Hepatocyte (in vitro differentiated cells): Measurements from ENCODE around the gene DAB2. TPM values are rescaled to one million over a fixed set of nuclear protein-coding genes. Genes with fewer than 3 reads are reported as not detected.
A peak's percentile ranks its signal among the peaks of the same experiment; 100 is the strongest.

Experiments used
- DNase-seq: peaks from one replicate; pipeline ENCODE4 v3.0.0-alpha.2; 2016; ENCODE audit warnings: low spot score
- H2AFZ ChIP-seq: fragments of 200-600 bp; sonication (generic); 2 replicates; pipeline ENCODE4 v1.6.0; 2016; ENCODE audit warnings: antibody characterized with exemption, mild to moderate bottlenecking
- H3K27ac ChIP-seq: fragments of 200-600 bp; sonication (generic); 2 replicates; pipeline ENCODE4 v1.5.1; 2016; ENCODE audit warnings: mild to moderate bottlenecking
- H3K27me3 ChIP-seq: fragments of 200-600 bp; sonication (generic); 2 replicates; pipeline ENCODE4 v1.6.1; 2016
- H3K36me3 ChIP-seq: fragments of 200-600 bp; sonication (generic); replicated peaks from 2 replicates; pipeline ENCODE4 v1.5.1; 2016; ENCODE audit warnings: low read depth; ENCODE audit not compliant: insufficient read depth
- H3K4me1 ChIP-seq: fragments of 200-600 bp; sonication (generic); 2 replicates; pipeline ENCODE4 v1.5.1; 2016; ENCODE audit warnings: mild to moderate bottlenecking, moderate library complexity; ENCODE audit not compliant: insufficient read depth
- H3K4me2 ChIP-seq: fragments of 200-600 bp; sonication (generic); 2 replicates; pipeline ENCODE4 v1.6.0; 2016
- H3K4me3 ChIP-seq: fragments of 200-600 bp; sonication (generic); 2 replicates; pipeline ENCODE4 v1.5.1; 2016; ENCODE audit warnings: mild to moderate bottlenecking
- H3K79me2 ChIP-seq: fragments of 200-600 bp; sonication (generic); 2 replicates; pipeline ENCODE4 v1.6.0; 2017; ENCODE audit warnings: mild to moderate bottlenecking
- H3K9me2 ChIP-seq: fragments of 200-600 bp; sonication (generic); replicated peaks from 2 replicates; pipeline ENCODE4 v1.6.0; 2017; ENCODE audit warnings: mild to moderate bottlenecking; ENCODE audit not compliant: insufficient read depth
- H3K9me3 ChIP-seq: fragments of 200-600 bp; sonication (generic); 2 replicates; pipeline ENCODE4 v1.5.1; 2016; ENCODE audit warnings: low read depth, mild to moderate bottlenecking
- H4K20me1 ChIP-seq: fragments of 200-600 bp; sonication (generic); 2 replicates; pipeline ENCODE4 v1.6.0; 2016; ENCODE audit warnings: mild to moderate bottlenecking; ENCODE audit not compliant: insufficient read depth, poor library complexity, severe bottlenecking
- EZH2 ChIP-seq: fragments of 200-600 bp; sonication (generic); IDR thresholded peaks from 2 replicates; pipeline ENCODE4 v1.6.1; 2016; ENCODE audit warnings: antibody characterized with exemption, mild to moderate bottlenecking, borderline replicate concordance
- EZH2phosphoT487 ChIP-seq: fragments of 200-600 bp; sonication (generic); IDR thresholded peaks from one replicate; pipeline ENCODE4 v1.6.1; 2018; ENCODE audit warnings: antibody characterized with exemption, mild to moderate bottlenecking, low read depth, moderate library complexity; ENCODE audit not compliant: unreplicated experiment, severe bottlenecking
- WGBS: methylation state at CpG from one replicate; pipeline ENCODE4 v1.1.6; 2016; ENCODE audit warnings: low lambda C conversion rate; ENCODE audit errors: missing lambda C conversion rate; 5-methylcytosine and 5-hydroxymethylcytosine counted together
- polyA plus RNA-seq: library from polyadenylated mRNA; unstranded; fragments of >200 nt; fragmentation: Nextera tagmentation; extraction: Ambion mirVana; gene quantifications from 2 replicates; pipeline ENCODE4 v1.2.1, GENCODE V29; 2016
- total RNA-seq: library from RNA; depleted of rRNA; stranded (reverse); fragments of >200 nt; gene quantifications from 2 replicates; pipeline ENCODE4 v1.2.3, GENCODE V29; 2014
- TF ChIP-seq, protein P1 (sequence below): fragments of 200-600 bp; sonication (generic); IDR thresholded peaks from 2 replicates; pipeline ENCODE4 v1.5.1; 2016; ENCODE audit warnings: antibody characterized with exemption, mild to moderate bottlenecking; ENCODE audit not compliant: poor library complexity

Gene DAB2
- total and polyA plus RNA-seq, 2 experiments from 2014 or later = 98.9 to 130 TPM

DNA sequence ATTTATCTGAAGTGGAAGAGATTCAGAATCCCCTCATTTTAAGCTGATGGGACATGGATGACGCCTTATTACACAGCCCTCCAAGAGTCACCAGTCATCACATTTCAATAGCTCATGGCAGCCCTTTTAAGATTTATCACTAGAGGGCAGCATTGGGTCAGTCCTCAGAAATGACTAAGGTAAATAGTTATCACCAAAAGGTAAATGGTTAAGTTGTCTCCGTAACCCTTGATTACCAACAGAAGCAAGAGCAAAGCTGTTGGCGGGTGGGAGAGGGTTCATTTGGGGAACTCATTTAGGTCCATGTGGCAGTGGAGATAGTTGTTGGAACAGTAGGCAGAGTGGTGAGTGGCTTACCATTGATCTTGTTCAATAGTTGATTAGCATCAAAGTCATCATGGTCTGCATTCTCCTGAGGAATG lies 48.5 kb downstream of the DAB2 start:
- 37% methylated on average over 3 of the region's 3 CpGs for WGBS
- Histone ChIP-seq H3K9me3 (no peaks in the 10 kb centered on the region), H2AFZ (no peak overlapping the region), H3K79me2 (no peaks in the 10 kb centered on the region), H4K20me1 (no peaks in the 10 kb centered on the region), H3K27me3 (no peaks in the 10 kb centered on the region), H3K4me2 (no peak overlapping the region), H3K4me1 (peaks cover 6% of the 10 kb centered on the region), H3K9me2 (no peaks in the 10 kb centered on the region), H3K4me3 (no peak overlapping the region), H3K36me3 (peaks cover 4% of the 10 kb centered on the region), H3K27ac (no peak overlapping the region)
- TF ChIP-seq EZH2 = no peak
- no peak for TF ChIP-seq EZH2phosphoT487
- TF ChIP-seq, protein P1, sequence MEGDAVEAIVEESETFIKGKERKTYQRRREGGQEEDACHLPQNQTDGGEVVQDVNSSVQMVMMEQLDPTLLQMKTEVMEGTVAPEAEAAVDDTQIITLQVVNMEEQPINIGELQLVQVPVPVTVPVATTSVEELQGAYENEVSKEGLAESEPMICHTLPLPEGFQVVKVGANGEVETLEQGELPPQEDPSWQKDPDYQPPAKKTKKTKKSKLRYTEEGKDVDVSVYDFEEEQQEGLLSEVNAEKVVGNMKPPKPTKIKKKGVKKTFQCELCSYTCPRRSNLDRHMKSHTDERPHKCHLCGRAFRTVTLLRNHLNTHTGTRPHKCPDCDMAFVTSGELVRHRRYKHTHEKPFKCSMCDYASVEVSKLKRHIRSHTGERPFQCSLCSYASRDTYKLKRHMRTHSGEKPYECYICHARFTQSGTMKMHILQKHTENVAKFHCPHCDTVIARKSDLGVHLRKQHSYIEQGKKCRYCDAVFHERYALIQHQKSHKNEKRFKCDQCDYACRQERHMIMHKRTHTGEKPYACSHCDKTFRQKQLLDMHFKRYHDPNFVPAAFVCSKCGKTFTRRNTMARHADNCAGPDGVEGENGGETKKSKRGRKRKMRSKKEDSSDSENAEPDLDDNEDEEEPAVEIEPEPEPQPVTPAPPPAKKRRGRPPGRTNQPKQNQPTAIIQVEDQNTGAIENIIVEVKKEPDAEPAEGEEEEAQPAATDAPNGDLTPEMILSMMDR = peak; percentile 76
- DNase-seq = peak; percentile 69

DNA sequence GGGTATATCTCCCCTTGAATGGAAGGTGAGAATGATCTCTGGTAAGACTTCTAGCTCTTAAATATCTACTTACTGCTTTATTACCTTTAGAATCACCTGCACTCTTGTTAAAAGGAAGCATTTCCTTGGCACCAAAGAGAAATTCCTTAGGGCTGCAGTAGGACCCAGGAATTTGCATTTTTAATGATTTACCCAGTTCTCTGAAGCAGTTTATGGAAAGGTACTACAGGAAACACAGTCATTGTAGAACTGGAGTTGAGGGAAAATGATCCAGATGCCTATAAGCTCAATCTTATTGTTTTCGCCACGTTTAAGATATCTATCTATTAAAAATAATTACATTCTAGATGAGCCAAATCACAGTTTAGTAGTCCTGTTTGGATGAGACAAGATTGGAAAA lies 51.0 kb downstream of the DAB2 start:
- Histone ChIP-seq H3K9me3 (no peaks in the 10 kb centered on the region), H3K27ac (peak overlapping the region; percentile 22), H3K36me3 (peaks cover 4% of the 10 kb centered on the region), H3K79me2 (no peaks in the 10 kb centered on the region), H3K9me2 (no peaks in the 10 kb centered on the region), H3K4me3 (no peak overlapping the region), H4K20me1 (no peaks in the 10 kb centered on the region), H2AFZ (no peak overlapping the region), H3K4me1 (peaks cover 11% of the 10 kb centered on the region), H3K4me2 (no peak overlapping the region), H3K27me3 (no peaks in the 10 kb centered on the region)
- 98% methylated on average over 2 of the region's 2 CpGs for WGBS
- TF ChIP-seq EZH2 (no peak), EZH2phosphoT487 (no peak)
- TF ChIP-seq, protein P1 = no peak
- DNase-seq = no peak

DNA sequence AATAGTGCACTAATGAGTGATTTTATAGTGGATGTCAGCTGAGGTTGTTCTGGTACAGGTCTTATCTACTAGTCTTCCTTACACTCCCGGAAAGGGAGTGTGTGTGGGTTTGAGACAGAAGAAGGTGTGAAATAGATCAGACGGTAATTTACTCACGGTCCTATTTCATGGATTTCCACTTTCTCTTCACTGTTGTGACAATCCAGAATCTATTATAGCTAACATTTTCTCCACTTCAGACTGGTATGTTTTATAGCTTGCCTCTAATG lies 53.5 kb downstream of the DAB2 start:
- peak overlapping the region; percentile 5 for H3K4me2 ChIP-seq
- H3K9me3 ChIP-seq = no peaks in the 10 kb centered on the region
- no peaks in the 10 kb centered on the region for H3K27me3 ChIP-seq
- no peaks in the 10 kb centered on the region for H4K20me1 ChIP-seq
- DNase-seq = no peak
- peak overlapping the region; percentile 26 for H3K27ac ChIP-seq
- H3K9me2 ChIP-seq = no peaks in the 10 kb centered on the region
- no peak for TF ChIP-seq EZH2phosphoT487
- peaks cover 4% of the 10 kb centered on the region for H3K36me3 ChIP-seq
- 77% methylated on average over 3 of the region's 3 CpGs for WGBS
- no peak overlapping the region for H2AFZ ChIP-seq
- peaks cover 8% of the 10 kb centered on the region for H3K4me1 ChIP-seq
- no peaks in the 10 kb centered on the region for H3K79me2 ChIP-seq
- H3K4me3 ChIP-seq = no peak overlapping the region

DNA sequence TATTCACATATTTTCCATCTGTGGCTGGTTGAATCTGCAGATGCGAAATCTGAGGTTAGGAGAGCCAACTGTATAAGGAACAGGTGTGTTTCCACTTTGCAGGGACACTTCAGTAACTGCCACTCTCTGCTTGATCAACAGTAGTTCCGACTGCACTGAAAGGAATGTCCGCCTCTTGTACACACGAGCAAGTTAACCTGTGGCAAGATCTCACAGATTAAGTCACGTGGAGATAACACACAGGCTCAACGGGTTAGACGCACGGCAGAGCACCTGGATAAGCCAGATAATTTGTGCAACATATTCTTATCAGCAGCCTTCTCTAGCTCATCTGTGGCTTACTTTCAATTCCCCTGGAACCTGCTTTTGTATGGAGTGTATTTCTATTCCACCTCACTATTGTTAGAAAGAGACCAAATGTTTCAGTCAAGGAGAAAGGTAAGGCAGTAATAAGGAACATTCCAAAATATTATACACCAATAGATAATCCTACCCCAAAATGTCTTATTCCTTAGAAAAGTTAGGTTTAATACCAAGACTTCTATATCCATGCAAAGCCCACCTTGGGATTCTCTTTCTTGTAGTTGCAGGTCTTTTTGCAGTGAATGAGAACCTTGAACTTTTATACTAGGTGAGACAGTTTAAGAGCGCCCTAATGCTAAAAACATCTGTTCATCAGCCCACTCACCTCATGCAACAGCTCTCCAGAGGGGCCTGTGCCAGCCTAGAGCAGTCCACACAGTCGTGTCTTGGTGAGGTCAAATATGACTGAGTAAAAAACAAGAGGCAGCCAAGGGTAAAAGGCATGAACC lies 54.0 kb downstream of the DAB2 start:
- H3K36me3 ChIP-seq = peaks cover 4% of the 10 kb centered on the region
- WGBS = 49% methylated on average over 10 of the region's 10 CpGs

More for the DNA sequence above, 54.0 kb downstream of the DAB2 start:
- no peaks in the 10 kb centered on the region for H3K27me3 ChIP-seq
- H2AFZ ChIP-seq = no peak overlapping the region
- H3K9me3 ChIP-seq = no peaks in the 10 kb centered on the region
- no peaks in the 10 kb centered on the region for H3K9me2 ChIP-seq
- DNase-seq = peak; percentile 76
- no peaks in the 10 kb centered on the region for H4K20me1 ChIP-seq
- peak overlapping the region; percentile 26 for H3K27ac ChIP-seq
- TF ChIP-seq, protein P1 = no peak
- TF ChIP-seq EZH2 = no peak
- no peak for TF ChIP-seq EZH2phosphoT487
- H3K4me1 ChIP-seq = peaks cover 8% of the 10 kb centered on the region
- no peaks in the 10 kb centered on the region for H3K79me2 ChIP-seq
- H3K4me2 ChIP-seq = peak overlapping the region; percentile 5
- H3K4me3 ChIP-seq = no peak overlapping the region
